Measurements from ENCODE around the gene FBXW4.
"Not testable (repeated sequence)": the region's sequence is repeated elsewhere in the genome, so short reads cannot be mapped to it uniquely, and the experiment has no call there.

Gene FBXW4

DNA sequence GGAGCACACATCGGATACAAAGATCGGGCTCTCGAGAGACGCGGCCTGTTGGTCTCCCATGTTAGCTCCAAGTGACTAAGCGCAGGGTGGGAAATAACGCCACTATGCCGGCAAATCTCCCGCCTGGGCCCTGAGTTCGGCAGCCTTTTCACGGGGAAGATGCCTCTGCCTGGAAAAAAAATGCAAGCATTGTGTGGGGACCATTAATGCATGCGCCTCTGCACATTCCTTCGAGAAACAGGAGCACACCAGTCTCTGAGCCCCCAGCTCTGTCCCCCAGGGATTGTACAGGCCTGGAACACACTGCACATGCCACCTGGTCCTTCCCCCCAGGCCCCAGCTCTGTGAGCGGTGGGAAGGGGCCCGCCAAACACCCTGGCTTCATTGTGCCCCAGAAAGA, 44.1 kb downstream of the FBXW4 start:
- DNase-seq, result no peak

DNA sequence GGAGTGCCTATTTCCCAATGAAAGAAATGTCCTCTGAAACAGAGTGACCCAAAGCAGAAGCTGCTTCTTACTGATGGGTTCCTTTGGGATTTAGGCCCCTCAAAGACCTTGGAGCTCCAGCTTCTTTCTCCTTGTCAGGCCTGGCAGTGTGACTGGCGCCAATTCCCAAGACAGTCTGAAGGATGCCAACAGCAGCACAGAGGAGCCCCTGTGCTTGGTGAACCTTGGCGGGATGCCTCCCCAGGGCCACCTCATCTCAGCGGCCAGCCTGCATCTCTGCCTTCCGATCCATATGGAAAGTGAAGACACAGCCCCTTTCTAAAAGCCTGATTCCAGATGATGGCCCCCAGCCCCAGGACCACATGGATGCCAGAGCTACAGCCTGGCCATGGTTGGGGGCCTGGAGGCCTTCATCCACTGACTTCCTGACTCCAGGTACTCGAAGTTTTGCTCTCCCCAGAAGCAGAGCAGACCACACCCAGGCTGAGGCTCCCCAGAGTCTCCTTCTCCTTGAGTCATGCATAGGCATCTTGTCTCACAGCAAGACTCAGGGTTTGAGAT, 45.4 kb downstream of the FBXW4 start:
- DNase-seq, result no peak

DNA sequence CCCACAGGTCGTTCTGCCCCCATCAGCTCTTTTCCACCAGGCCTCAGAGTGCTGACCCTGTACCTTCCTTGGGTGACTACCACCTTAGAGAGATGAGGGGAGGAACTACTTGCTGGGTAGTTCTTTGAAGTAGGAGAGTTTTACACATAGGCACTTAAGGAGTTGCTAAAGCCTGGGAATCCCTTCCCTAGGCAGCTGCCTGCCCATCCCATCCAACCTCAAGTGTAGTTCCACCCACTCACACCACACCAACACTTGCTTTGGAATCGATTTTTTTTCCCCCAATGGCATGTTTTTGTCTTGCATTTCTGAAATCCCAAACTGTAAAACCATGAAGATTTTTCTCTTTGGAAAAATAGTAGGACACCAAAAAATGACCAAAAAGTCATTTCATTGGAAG, 47.7 kb downstream of the FBXW4 start:
- no peak for DNase-seq

DNA sequence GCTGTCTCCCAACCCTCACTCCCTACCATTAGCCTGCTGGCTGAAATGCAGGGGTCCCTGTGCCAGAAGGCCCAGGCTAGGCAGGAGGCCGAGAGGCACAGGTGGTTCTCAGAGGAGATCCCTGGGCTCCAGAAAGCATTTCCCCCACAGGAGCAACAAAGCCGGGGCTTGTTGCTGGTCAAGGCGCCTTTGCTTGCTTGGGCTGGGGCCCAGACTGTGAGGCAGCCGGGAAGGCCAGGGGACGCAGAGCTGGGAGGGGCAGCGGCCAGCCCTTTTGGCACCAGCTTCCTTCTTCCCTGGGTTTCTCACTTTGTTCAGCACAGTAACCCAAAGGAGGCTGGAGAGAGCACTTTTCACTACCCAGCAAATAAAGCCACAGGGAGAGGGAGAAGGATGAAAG, 48.6 kb downstream of the FBXW4 start:
- no peak for DNase-seq

DNA sequence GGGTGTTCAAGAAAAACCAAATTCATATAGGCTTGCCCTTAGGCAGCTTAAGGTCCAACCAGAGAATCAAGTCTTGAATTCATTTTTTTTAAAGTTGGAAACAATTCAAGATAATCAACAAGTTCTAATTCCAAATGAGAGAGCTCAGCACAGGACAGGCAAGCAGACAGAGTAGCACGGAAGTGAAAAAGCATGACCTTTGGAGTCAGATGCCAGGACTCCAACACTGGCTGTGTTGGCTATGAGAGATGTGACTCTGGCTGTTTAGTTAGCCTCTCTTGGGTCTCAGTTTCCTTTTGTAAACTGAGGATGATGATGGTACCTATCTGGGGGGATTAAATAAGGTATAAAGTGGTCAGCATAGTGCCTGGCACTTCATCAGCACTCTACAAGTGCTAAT, 49.3 kb downstream of the FBXW4 start:
- DNase-seq, result no peak

DNA sequence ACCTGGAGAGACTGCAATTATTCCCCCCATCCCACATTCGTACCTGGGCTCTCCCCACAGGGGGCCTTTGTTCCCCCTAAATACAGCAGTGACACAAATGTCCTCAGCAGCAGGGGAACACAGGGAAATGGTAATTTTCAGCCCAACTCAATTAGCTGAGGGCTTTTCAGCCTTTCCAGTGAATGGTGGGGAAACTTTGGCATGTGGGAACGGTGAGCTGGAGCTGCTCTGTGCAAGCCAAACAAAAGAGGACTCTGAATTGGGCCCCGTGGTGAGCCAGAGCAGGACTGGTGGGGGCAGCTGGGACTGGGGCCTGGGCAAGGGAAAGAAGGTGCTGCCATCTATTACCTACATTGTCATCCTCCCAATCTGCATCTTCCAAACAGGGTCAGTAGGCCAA, 51.0 kb downstream of the FBXW4 start:
- no peak for DNase-seq

DNA sequence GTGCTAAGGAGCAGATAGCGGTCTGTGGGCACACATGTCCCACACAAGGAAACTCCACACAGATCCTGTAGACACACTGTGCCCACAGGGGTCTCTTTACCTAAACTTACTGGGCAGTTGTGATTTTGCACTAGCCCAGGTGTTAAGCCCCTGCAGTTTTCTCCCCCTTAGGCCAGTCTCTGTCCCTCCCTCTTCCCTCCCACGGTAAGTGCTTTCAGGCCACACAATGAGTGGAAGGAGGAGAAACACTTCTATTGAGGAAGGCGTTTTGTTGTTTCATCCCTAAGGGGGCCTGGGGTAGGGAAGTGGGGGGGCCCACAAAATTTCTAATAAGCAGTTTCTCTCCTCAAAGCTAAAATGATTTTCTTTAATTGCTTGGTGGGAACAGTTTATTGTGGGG, 51.4 kb downstream of the FBXW4 start:
- no peak for DNase-seq

DNA sequence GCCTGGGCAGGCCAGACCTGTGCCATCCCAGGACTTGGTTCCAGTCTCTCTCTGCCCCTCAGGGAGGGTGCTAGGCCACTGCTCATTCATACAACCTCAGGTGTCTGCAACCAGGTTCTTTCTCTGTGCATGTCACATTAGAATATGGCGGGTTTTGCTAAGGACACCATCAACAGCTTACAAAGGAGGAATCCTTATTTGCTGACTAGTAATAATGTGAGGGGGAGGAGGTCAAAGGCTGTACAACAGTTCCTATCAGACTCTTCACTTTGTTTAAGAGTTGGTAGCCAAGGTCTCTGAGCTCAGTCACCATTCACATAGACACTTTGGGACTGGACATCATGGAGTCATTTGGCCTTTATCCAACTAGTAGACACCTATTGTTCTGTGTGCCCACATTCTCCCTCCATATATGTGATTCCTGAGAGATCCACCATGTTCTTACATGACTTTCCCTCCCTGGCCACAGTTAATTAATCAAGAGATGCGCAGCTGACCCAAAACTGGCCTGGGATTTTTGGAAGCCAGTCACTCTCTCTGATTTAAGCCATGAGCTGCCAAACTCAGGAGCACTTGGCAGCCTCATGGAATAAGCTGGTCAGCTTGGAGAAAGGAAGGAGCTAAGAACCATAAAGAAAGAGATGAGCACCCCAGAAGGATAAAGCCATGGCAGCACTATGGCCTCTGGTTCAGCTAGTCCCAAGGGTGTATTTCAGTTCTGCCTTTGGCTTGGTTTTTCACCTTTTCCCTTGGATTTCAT, 55.6 kb downstream of the FBXW4 start:
- no peak for DNase-seq

DNA sequence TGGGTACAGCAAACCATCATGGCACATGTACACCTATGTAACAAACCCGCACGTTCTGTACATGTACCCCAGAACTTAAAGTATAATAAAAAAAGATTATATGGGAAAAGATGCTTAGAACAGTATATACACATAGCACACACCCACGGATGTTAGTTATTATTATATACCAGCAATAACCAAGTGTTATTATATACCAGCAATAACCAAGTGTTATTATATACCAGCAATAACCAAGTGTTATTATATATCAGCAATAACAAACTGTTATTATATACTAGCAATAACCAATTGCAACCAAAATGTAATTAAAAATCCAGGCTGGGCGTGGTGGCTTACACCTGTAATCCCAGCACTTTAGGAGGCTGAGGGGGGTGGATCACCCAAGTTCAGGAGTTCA, 61.5 kb downstream of the FBXW4 start:
- not testable (repeated sequence) for DNase-seq

DNA sequence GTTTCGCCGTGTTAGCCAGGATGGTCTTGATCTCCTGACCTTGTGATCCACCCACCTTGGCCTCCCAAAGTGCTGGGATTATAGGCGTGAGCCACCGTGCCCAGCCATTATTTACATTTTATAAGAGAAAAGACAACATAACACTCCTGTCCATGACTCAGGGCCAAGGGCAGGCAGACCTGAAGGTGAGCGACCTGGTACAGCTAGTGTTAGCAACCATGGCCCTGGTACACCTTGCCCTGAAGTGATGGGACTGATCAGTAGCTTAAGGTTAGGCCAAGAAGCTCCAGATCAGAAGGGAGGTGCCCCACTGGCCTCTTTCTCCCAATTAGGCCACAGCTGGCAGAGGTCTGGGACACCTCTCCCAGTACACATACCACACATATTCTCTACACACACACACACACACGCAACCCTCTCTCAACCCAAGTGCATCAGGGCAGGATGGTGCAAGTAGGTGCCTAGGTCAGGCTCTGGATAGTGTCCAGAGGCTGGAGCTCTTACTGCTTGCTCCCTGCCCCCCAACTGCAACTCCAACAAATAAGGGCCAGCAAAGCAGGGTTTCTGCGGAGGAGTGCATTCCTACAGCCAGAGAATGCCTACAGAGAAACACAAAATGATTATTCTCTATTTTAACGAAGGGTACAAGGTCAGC, 63.0 kb downstream of the FBXW4 start:
- DNase-seq, result no peak

DNA sequence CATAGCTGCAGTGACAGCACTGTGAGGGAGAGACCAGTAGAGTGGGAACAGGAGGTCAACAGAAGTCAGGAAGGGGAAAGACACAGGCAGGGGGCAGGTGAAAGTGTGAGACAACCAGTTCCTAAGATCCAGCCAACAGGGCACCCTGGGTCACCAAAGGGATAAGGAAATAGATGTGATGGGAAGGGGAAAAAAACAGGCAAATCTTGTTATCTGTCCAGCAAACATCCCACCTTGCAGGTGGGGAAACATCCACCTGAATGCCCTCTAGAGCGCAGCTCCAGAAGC, 64.4 kb downstream of the FBXW4 start:
- DNase-seq, result no peak

DNA sequence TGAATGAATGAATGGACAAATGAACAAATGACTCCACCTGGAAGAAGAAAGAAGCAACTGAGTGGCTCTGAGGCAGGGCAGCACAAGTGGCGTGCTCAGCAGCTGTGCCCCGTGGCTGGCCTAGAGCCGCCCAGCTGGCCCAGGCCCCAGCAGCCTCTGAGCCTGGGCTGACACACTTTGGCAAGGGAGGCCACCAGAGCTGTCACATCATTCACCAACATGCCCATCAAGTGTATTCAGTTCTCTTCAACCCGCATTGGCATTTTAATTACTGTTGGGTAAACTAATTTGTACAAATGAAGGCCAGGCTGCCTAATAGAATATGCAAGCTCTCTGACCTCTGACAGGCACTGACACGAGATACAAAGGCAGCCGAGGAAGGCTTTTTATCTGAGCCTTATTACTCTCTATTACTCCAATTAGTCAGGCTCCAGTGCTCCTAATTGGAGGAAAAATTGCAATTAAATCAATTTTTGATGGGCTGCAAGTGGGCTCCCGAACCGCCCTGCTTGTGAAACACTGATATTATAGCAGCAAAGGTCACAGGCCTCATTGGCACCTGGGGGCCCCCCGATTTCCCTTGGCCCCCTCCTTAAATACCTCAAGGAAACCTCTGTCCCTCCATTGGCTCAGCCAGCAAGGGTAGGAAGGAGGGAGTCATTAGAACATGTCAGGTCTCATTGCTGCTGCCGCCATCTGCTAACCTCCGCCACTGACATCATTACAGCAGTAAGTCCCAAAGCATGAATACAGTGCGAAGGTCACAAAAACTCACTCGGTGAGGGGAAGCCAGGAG, 64.9 kb downstream of the FBXW4 start:
- no peak for DNase-seq

DNA sequence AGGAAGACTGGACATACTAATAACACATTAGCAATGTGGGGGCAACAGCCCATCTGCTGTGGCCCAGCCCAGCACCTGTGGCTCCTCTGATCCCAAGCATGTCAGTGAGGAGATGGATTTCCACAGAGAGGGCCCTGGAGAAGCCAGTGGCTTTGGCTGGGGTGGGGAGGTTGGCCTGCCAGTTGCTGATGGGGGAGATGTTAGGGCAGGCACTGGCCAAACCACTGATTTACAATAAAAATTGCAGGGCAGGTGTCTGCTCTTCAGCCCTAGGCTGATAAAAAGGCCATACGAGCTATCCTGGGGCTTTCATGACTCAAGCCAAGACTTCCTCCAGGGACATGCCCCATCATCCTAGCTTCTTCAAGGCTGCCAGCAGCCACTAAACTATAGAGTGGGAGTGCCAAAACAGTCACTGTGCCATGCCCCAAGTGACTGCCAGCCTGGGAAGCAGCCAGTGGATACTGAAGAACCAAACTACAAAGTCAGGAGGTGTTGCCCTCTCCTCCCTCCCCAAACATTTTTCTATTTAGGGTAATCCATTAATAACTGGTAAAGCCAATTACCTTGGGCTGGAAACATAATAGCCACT, 69.1 kb downstream of the FBXW4 start:
- no peak for DNase-seq

DNA sequence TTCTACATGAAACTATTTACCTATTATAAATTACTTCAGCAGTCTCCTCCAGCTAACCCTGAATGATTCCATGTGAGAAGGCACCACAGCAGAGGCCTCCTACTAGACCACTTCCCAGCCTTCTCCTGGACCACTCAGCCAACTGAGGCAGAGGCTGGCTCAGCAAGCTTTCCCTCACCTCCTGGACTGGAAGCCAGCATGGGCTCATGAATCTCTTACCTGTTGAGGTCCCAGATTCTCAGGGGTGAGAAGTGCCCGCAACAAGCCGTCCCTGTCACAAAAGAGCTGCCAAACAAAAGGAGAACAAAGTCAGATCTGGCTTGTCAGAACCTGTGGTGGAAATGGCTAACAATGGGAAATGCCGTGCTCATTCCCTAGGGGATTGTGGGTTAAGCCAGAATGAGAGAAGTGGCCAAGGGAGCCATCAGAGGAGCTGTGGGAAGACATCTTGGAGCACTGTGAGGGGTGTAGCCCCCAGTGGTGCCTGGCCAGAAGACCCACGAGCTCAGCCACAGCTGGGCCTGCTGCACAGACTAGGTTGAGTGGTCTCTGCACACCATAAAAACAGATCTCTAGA, 70.4 kb downstream of the FBXW4 start:
- peak; percentile 9 for DNase-seq

DNA sequence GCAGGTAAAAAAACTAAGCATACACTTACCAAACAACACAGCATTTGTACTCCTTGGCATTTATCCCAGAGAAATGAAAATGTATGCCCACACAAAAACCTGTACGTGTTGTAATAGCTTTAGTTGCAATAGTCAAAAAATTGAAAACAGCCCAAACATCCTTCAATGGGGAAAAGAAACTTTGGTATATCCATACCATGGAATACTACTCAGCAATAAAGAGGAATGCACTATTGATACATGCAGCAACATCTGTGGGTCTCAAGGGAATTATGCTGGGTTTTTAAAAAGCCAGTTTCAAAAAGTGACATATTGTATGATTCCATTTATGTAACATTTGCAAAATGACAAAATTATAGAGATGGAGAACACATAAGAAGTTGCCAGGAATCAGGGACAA, 71.4 kb downstream of the FBXW4 start:
- DNase-seq, result no peak

DNA sequence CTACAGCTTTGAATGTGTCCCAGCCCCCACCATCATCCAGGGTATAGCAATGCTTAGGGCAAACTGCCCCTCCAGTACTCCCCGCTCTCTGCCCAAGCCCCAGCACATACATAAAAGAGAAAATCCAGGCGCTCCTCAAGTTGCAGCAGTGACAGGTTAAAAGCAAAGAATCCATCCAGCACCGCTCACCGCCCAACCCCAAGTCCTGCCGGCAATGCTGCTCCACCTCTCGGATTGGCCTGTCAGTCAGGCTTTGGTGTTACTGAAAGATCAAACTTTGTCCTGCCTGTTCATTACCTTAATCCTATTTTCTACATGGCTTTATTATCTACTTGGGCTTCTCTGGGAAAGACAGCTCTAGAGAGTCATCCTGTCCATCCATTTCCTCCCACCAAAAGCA, 75.0 kb downstream of the FBXW4 start:
- DNase-seq, result no peak

DNA sequence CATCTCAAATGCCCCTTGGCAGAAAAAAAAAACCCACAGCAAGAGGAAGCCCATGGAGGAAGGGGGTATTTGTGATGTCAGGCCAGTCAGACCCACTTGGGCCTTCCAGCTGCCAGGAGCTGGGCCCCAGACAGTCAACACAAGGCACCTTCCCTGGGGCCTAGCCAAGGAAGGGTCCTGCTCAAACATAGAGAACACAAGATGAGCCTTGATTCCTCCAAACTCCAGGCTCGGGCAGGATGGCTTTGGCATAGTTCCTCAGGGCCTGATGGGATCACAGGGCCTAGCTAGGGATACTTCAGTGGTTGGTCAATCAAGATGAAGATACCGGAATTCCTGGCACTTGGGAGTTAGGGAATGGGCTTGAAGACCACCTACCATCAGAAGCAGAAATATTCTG, 76.1 kb downstream of the FBXW4 start:
- no peak for DNase-seq

DNA sequence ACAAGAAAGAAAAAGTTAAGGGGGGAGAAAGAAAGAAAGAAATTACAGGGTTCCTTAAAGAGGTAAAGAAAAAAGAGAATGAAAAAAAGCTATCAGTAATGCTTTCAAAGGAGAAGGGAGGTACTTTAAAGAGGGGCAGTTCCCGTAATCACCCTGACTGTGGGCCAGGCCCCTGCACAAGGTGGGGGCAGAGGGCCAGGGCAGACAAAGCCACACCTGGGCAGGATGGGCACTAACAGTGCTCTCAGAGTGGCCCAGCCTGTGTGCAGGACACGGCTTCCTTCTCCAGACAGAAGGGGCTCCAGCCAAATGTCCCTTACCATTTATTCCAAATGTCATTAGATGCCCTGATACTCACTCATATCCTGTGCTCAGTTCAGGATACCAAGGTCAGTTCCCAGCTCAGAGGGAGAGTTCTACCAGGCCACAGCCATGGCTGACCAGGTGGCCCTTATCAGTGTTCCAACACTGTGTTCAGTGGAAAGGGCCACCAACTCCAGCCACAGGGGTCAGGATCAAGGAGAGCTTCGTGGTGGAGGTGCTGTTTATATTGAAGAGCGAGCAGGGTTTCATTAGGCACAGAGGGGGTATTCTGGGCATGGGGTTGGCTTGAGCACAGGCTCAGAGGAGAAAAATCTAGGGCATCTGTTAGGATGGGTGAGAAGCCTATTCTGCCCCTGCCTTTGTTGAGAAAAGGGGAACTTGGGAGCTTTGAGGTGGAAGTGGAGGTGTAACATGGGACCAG, 77.0 kb downstream of the FBXW4 start:
- DNase-seq, result no peak

DNA sequence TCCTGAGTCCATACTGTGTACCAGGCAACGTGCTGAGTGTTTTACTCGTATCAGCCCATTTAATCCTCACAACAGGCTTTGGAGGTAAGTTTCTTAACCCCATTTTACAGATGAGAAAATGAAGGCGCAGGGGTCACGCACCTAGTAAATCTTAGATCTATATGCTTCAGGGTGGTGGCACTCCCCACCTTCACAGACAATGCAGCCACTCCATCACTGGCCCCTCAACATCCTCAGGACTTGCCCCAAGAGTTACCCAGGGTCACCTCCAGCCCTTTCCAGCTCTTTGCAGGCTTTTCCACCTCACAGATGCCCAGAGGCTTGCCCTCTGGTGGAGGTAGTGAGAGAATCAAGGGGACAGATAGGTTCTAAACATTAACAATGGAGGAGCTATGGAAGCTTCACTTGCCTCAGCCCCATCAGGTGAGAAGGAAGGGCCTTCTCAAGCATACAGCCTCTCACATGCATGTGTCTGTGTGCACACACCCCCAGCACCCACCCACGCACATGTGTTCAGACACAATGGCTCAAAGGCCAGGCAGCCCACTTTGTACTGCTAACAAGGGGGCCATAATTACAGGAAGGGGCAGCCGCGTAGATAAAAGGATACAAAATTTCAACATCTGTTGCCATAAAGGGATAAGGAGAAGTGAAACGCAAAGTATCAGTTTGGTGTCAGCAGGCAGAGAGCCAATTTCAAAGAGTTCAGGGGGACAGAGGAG, 77.7 kb downstream of the FBXW4 start:
- no peak for DNase-seq

DNA sequence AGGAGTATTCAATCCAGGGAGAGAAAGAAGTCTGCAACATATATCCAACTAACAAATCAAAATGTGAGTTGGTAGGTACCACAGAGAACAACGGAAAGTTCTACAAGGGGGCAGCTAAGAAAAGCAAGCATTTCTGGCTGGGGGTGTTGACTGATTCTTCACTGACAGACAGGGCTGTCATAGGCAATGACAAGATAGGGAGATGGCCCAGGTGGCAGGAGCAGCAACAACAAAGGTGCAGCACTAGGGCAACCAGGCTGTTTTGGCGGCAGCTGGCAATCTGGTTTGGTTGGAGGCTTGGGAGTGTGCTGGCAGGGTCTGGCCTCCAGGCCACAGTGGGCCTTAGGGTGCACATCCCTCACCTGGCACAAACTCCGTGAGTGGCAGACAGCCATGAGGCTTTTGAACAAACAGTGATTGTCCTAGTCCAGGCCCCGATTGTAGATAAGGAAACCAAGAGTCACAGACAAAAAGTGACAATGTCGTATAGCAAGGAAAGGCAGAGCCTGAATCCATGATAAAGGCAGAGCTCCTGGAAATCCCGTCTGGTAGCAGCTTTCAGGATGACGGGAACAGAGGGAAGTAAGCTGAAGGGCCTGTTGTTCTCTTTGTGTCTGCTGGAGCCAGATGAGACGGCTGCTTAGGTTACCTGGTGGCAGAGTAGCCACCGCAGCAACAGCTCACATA, 78.4 kb downstream of the FBXW4 start:
- DNase-seq, result no peak

DNA sequence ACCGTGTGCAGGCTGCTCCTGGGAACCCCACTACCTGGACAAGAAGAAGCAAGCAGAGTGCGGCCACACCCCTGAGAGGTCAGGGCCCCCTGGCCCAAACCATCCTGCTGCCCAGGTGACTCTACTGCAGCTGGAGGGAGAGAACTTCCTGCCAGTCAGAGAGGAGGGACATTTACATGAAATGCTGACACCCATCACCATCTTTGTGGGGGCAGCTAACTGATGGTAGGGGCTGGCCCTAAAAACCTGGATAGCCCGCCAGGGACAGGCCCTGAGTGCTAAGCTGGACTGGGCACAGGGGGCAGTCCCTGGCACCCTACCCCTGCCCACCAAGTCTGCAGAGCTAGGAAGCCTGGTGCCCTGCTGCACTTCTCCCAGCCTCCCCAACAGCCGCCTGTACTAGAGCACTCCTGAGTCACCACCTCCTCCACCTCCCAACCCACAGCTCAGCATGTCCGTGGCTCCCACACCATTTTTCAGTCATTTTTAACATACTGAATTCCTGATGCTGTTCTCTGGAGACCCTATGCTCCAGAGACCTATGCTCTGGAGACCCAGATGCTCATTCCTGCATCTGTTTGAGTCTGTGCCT, 79.3 kb downstream of the FBXW4 start:
- DNase-seq, result no peak

Data from fibroblast of skin of right biceps (primary cell).